HG02970 (cell line): ENCODE measurements around the gene RNF31.

Experiments
- ATAC-seq: cut with Tn5 transposase; IDR thresholded peaks from one replicate; pipeline ENCODE4 v1.9.1; 2021; ENCODE audit warnings: mild to moderate bottlenecking, moderate library complexity, moderate number of reproducible peaks; ENCODE audit not compliant: unreplicated experiment, low FRiP score

The RNF31 gene

DNA sequence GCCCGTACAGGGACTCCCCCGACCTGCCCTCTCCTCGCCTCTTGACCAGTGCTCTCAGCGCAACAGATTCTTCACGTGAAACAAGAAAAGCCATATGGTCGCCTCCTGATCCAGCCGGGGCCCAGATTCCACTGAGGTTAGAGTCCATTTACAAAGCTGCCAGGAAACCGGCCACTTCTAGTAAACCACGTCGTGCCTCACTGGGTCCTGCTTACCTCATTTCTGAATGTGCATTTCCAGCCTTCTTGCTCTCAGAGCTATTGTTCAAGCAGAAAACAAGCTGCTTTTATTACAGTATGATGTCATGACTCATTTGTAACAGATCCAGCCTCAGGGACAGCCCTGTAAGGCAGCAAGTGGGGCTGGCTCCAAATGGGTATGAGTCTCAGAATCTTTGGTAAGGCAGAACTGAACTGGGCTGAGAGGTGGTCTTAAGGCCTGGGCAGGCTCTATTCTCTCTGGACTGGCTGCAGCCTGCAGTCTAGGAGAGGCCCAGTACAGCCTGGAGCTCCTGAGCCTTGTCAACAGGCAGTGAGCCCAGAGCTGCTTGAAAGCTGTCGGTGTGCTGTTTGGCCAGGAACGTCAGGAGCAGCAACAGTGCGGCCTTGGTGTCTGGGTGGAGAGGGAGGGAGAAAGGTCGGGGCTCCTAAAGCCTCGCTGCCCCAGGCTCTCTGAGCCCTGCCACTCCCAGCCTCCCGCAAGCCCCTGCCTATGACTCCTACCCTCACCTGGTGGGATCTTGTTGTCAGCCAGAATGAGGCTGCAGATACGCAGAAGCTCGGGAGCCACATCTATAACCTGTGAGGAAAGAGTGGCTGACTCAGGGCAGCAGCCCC lies 32.9 kb downstream of the RNF31 start:
- no peak for ATAC-seq

- no peak for ATAC-seq
Measured at GRCh38 chr14:24181371-24182077, 34.2 kb downstream of the RNF31 start.

- ATAC-seq = no peak
Measured at GRCh38 chr14:24182110-24182882, 35.0 kb downstream of the RNF31 start.

- no peak for ATAC-seq
Measured at GRCh38 chr14:24183014-24183481, 35.8 kb downstream of the RNF31 start.

DNA sequence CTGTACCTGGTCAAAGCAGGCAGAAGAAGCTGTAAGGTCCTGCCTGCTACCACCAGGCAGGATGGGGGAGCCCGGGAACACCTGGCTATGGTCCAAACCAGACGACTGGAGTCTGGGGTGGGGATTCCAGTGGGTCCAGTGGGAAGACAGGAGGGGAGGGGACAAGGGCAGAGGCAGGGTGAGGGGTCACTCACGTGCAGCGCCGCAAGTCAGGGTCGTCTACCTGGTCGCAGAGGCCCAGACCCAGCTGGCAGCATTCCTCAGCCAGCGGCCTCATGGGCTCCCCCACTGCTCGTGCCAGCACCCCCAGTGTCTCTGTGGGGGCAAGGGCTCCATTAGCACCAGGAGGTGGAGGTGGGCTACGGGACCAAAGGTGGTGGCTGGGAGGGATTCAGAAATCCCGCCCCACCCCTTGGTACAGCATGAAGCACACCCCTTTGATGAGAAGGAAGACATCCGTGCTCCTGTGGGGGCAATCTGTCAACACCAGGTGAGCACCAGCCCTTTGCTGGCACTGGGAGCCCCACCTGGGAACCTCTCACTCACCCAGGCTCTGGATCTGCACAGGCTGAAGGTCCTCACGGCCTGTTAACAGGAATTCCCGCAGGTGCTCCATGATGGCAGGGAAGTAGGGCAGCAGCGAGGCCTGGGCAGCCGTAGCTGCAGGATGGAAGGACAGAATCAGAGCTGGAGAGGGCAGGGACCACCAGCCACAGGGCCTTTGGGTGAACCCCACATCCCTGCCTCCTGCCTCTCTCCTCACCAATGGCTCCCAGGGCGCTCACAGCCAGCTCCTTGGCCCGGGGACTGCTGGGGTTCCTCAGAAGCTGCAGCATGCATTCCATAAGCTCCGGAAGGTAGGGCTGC lies 37.0 kb downstream of the RNF31 start:
- ATAC-seq = no peak

- no peak for ATAC-seq
Measured at GRCh38 chr14:24185026-24185425, 37.7 kb downstream of the RNF31 start.

- no peak for ATAC-seq
Measured at GRCh38 chr14:24185741-24186140, 38.4 kb downstream of the RNF31 start.

GRCh38 chr14:24186831-24187538 lies 39.7 kb downstream of the RNF31 start:
- ATAC-seq = no peak

DNA sequence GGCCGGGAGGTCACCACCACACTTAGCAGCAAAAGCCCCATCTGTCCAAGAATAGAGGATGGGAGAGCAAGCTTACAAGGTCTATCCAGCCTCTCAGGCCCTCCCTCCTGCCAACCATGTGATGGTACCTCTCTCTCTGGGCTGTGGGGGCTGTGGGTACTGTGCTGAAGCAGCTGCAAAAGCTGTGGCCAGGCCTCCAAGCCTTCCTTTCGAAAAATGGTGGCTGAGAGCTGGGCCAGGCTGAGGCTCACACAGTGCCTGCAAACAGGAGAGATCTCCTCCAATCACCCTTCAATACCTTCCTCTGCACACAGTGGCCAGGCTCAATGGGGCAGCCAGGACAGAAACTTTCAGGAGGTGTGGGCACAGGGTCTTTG lies 40.2 kb downstream of the RNF31 start:
- ATAC-seq = no peak

GRCh38 chr14:24188251-24189058 lies 41.2 kb downstream of the RNF31 start, which contains the start of gene IPO4:
Gene IPO4 (minus strand): TSS chr14:24188816. CDS start chr14:24188787, 29 bp downstream.
- peak; percentile 89 for ATAC-seq

DNA sequence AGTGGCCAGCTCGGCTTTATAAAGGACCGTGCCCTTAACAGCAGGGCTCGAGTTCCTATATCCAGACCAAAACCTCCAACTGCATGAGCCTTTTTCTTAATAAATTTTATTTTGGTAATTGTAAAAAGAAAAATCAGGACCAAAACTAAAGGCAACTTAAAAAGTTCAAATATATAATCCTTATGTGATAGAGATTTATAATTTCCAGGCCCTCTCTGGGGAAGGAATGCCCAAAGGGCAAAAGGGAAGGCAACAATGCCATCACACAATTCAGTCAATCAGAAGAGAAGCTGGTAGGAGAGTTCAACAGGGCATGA lies 41.7 kb downstream of the RNF31 start:
- ATAC-seq = no peak

GRCh38 chr14:24189460-24189859 lies 42.2 kb downstream of the RNF31 start:
- no peak for ATAC-seq

DNA sequence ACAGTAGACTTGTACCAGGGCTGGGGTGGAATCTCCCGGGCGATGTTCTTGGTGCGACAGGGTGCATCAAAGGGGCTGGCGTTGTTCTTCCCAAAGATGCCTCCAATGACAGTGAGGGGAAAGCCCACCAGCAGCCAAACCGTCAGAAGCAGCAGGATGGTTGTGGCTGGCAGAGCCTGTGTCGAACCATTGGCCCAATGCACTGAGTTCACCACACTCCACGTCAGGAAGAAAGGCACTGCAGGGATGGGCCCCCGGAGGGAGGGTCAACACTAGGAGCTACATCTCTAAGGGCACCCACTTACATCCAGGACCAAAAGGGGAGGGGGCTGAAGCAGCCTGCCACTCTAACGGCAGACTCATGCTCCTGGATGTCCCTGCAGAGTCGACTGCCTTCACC lies 43.1 kb downstream of the RNF31 start:
- no peak for ATAC-seq

DNA sequence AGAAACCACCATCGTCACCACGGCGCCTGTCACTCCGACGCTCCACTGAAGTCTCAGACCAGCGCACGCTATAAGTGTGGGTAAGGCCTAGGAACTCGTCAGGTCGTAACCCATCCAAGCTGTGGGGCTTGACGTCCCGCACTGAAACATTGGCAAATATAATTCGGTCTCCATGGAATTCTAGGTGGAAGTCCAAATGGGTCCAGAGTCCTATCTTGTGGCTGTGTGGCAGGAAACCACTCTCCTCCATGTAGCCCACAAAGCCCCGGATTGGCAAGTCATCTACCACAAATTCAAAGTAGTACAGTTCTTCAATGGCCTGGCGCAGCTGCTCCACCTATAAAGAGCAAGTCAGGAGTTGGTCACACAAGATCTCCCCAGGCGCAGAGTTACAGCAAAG lies 45.6 kb downstream of the RNF31 start:
- ATAC-seq = no peak

GRCh38 chr14:24194186-24194872 lies 47.0 kb downstream of the RNF31 start:
- no peak for ATAC-seq

DNA sequence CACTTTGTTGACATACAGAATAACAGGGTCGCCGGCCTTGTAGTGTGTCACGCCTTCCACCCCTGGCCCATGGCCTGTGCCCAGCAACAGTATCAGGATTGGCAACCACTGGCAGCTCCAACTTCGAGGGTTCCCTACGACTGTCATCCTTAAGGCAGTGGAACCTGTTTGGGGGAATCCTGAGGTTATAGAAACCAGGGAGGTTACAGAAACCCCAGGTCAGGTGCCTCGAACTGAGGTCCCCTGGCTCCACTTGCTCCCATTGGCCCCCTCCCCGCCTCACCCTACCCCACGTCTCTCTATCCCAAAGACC lies 47.5 kb downstream of the RNF31 start:
- no peak for ATAC-seq

- ATAC-seq = peak; percentile 66
Measured at GRCh38 chr14:24195186-24196070, 48.1 kb downstream of the RNF31 start, which contains the start of gene TM9SF1. Gene TM9SF1 (minus strand): TSS chr14:24195441. CDS start chr14:24195019, 422 bp downstream.
